Activated CD8-positive, alpha-beta memory T cell treated with anti-CD3 and anti-CD28 coated beads for 36 hours (primary cell): Measurements from ENCODE around the gene KRTAP26-1. TPM values are rescaled to one million over a fixed set of nuclear protein-coding genes. Genes with fewer than 3 reads are reported as not detected.

Source experiments
- CTCF ChIA-PET: fragments of 350-600 bp; sonication (Branson Sonifier 250); formaldehyde crosslinking; loops from one replicate; lab custom pipeline; 2021; ENCODE audit warnings: antibody characterized with exemption; lab: Charles Lee
- POLR2A ChIA-PET: fragments of 350-600 bp; sonication (Branson Sonifier 250); formaldehyde crosslinking; loops from one replicate; lab custom pipeline; 2021; ENCODE audit warnings: antibody characterized with exemption; lab: Charles Lee
- total RNA-seq, 2 experiments: library from RNA; stranded (reverse); gene quantifications; one replicate each; pipeline ENCODE4 v1.2.3, GENCODE V29; 2021

KRTAP26-1 gene
- total RNA-seq, 2 experiments from 2014 or later, result not detected

GRCh38 chr21:30289215-30289614 is 30.9 kb downstream of the KRTAP26-1 start, which contains the start of gene KRTAP25-1:
TSS of gene KRTAP25-1 (minus strand) at chr21:30289514. CDS start at chr21:30289490, 24 bp downstream.
- POLR2A ChIA-PET, result no interaction called here
- CTCF ChIA-PET, result no interaction called here

DNA sequence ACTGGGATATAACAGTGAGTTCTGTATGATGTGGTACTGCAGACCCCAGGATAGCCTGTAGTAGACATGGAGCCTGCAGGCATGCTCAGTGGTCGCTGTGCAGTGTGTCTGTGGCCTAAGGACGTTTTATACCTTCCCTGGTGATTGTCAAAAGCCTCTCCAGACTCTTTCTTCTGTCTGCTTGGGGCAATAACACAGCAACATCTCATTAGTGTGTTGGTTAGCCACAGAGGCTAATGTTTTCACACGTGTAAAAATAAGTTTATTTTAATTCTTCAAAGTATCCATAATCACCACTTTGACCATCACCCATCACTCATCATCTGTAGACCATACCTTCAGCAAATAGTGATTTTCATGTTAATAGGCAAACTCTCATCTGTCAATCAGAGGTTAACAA is 37.3 kb downstream of the KRTAP26-1 start, which contains the start of gene KRTAP24-1:
KRTAP24-1 (minus strand) TSS at position 101 of the 400 bp plus-strand sequence; CDS start at position 83, 18 bp downstream.
- POLR2A ChIA-PET, result no interaction called here
- CTCF ChIA-PET, result no interaction called here

GRCh38 chr21:30271611-30272010 is 48.5 kb downstream of the KRTAP26-1 start:
- POLR2A ChIA-PET, result no interaction called here

DNA sequence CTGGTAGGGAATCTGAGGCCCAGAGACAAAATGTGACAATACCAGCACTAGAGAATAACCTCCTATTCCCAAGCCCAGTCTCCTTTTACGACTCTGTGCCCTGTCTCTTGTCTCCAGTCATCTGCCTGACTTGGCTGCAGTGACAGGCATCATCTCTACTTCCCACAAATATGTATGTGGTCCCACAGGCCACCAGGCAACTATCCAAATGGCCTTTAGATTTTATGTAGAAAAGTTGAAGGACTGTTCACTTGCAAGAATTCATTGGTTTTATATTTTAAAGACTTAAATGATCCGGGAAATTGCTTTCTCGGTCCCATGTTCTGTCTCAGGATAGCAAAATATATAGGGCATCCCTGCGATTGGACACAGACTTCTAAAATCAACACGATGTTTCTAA is 49.0 kb downstream of the KRTAP26-1 start:
- CTCF ChIA-PET, result no interaction called here

More at GRCh38 chr21:30271611-30272010, 48.5 kb downstream of the KRTAP26-1 start:
- CTCF ChIA-PET, result no interaction called here

DNA sequence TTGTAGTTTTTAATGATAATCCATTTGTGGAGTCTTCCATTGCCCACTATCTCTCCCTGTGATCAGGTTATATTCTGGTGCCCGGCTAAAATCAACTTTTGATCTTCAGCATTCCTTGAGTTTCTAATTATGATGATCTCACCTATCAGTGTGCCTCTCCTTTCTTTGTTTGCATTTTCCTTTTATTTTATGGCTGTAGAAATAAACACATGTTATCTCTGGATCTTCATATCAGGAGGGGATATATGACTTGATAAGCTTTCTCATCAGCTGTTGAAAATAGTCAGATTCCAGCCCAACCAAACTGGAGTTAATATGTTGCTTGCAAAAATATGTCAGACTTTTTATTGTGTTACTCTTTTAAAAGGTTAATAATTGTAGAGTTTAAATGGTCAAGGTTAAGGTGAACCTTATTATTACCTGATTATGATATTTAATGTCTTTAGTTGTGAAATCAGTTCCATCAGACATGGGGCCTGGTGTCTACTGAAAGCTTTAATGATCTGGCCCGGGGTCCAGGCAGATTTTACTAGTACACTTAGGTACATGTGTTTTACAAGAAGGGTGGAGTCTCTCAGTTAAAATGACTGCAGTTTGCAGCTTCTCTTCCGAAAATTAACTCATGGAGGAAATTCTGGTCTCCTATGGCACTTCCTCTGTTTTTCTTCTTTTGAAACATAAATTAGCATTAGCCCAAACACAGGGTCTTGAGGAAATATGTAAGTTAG is 50.1 kb downstream of the KRTAP26-1 start:
- POLR2A ChIA-PET, result no interaction called here
- CTCF ChIA-PET, result no interaction called here

More for the DNA sequence above, 49.0 kb downstream of the KRTAP26-1 start:
- POLR2A ChIA-PET, result no interaction called here

Other genes with a start within 250 kb of the KRTAP26-1 start
- not detected for gene CLDN17, start 153.5 kb downstream of the KRTAP26-1 start, total RNA-seq
- not detected for gene CLDN8, start 104.2 kb downstream of the KRTAP26-1 start, total RNA-seq
- gene KRTAP24-1, start 37.4 kb downstream of the KRTAP26-1 start, total RNA-seq, result not detected
- not detected for gene KRTAP25-1, start 30.8 kb downstream of the KRTAP26-1 start, total RNA-seq
- not detected for gene KRTAP27-1, start 17.4 kb upstream of the KRTAP26-1 start, total RNA-seq
- not detected for gene KRTAP23-1, start 28.3 kb upstream of the KRTAP26-1 start, total RNA-seq
- gene KRTAP13-2, start 52.0 kb upstream of the KRTAP26-1 start, total RNA-seq, result not detected
- gene KRTAP13-1, start 75.7 kb upstream of the KRTAP26-1 start, total RNA-seq, result not detected
- gene KRTAP13-3, start 105.6 kb upstream of the KRTAP26-1 start, total RNA-seq, result not detected
- gene KRTAP13-4, start 109.9 kb upstream of the KRTAP26-1 start, total RNA-seq, result not detected
- not detected for gene KRTAP15-1, start 120.0 kb upstream of the KRTAP26-1 start, total RNA-seq
- gene KRTAP19-1, start 160.1 kb upstream of the KRTAP26-1 start, total RNA-seq, result not detected
- gene KRTAP19-2, start 167.1 kb upstream of the KRTAP26-1 start, total RNA-seq, result not detected
- gene KRTAP19-3, start 171.7 kb upstream of the KRTAP26-1 start, total RNA-seq, result not detected
- gene KRTAP19-4, start 176.8 kb upstream of the KRTAP26-1 start, total RNA-seq, result not detected
- not detected for gene KRTAP19-5, start 181.8 kb upstream of the KRTAP26-1 start, total RNA-seq
- not detected for gene KRTAP19-6, start 221.5 kb upstream of the KRTAP26-1 start, total RNA-seq
- gene KRTAP19-7, start 241.0 kb upstream of the KRTAP26-1 start, total RNA-seq, result not detected